GM06990 (cell line): ENCODE results near the gene TGFBRAP1.
A peak's percentile ranks its signal among the peaks of the same experiment; 100 is the strongest.

ENCODE experiments used
- DNase-seq: peaks from one replicate; pipeline ENCODE4 v3.0.0-alpha.2; 2011; ENCODE audit not compliant: insufficient read length; ENCODE audit errors: extremely low read depth
- H3K27me3 ChIP-seq: replicated peaks from 2 replicates; pipeline ENCODE4 v1.6.0; 2011; ENCODE audit warnings: low read length; ENCODE audit not compliant: control insufficient read depth, insufficient read depth
- H3K36me3 ChIP-seq: 2 replicates; pipeline ENCODE4 v1.5.1; 2011; ENCODE audit warnings: low read length; ENCODE audit not compliant: control insufficient read depth, insufficient read depth
- H3K4me3 ChIP-seq: replicated peaks from 2 replicates; pipeline ENCODE4 v1.5.1; 2011; ENCODE audit warnings: low read depth, mild to moderate bottlenecking, control low read depth, low read length
- TF ChIP-seq, protein P1 (sequence below): IDR thresholded peaks from 2 replicates; pipeline ENCODE4 v1.5.1; 2011; ENCODE audit warnings: low read length, control low read depth, mild to moderate bottlenecking, inconsistent platforms; ENCODE audit not compliant: insufficient read depth, poor library complexity, severe bottlenecking

TGFBRAP1 gene

DNA sequence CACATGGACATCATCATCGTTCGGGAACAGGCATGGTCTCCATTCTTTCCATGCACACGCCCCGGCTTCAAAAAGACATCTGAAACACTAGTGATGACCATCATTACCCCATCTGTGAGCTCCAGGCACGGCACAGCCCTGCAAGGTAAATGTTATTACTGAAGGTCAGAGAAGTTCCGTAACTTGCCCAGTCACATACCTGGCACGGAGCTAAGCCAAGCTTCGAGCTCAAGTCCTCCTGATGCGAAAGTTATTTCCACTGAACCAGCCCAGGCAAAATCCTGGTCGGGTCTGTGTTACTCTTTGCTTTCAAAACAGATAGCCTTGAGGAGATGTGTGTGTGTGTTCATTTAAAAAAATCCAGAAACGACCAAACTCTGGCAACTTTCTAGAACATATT lies 46.5 kb upstream of the TGFBRAP1 start:
- no peak for DNase-seq
- no peaks in the 10 kb centered on the region for H3K27me3 ChIP-seq
- H3K4me3 ChIP-seq, result no peak overlapping the region
- TF ChIP-seq, protein P1, sequence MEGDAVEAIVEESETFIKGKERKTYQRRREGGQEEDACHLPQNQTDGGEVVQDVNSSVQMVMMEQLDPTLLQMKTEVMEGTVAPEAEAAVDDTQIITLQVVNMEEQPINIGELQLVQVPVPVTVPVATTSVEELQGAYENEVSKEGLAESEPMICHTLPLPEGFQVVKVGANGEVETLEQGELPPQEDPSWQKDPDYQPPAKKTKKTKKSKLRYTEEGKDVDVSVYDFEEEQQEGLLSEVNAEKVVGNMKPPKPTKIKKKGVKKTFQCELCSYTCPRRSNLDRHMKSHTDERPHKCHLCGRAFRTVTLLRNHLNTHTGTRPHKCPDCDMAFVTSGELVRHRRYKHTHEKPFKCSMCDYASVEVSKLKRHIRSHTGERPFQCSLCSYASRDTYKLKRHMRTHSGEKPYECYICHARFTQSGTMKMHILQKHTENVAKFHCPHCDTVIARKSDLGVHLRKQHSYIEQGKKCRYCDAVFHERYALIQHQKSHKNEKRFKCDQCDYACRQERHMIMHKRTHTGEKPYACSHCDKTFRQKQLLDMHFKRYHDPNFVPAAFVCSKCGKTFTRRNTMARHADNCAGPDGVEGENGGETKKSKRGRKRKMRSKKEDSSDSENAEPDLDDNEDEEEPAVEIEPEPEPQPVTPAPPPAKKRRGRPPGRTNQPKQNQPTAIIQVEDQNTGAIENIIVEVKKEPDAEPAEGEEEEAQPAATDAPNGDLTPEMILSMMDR, result no peak
- no peaks in the 10 kb centered on the region for H3K36me3 ChIP-seq

DNA sequence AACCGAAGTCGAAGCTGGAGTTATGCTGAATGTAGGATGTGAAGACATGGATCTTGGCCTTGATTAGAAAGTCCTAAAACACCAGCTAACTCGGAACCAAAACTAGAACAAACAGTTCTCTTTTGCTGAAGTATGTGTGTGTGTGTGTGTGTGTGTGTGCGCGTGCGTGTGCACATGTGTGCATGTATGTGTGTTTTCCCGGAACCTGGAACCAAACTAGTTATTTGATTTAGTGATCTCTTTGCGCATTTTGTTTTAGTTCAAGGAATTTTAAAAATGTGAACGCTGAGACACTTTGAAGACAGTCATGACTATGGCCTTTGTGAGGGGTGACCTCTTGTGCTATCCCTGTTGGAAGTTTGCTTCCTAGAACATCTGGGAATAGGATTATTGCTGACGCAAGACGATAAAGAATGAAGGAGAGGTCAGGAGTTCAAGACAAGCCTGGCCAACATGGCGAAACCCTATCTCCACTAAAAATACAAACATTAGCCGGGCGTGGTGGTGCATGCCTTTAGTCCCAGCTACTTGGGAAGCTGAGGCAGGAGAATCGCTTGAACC lies 45.5 kb upstream of the TGFBRAP1 start:
- DNase-seq, result no peak
- Histone ChIP-seq H3K36me3 (no peaks in the 10 kb centered on the region), H3K27me3 (no peaks in the 10 kb centered on the region), H3K4me3 (no peak overlapping the region)
- TF ChIP-seq, protein P1, result no peak

DNA sequence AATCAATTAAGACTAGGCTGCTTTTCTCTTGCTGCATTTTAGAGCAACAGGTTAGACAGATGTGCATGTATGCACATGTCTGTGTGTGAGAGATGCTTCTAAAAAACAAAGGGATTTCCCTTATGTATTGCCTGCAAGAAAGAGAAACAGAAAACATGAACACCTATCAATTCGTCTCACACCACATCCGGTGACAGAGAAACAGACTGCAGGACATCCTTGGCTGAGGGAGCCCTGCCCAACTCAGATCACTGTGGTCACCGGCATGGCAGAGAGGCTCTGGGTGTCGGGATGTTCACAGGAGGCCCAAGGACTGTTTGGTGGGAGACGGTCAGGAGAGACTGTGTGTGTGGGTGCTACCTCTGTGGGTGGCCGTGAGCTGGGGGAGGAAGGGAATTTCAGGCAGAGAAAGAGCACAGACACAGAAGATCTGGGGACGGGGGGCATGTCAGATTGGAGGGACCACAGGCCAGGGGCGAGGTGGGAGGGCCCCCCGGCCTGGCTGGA lies 44.4 kb upstream of the TGFBRAP1 start:
- peak overlapping the region; percentile 56 for H3K4me3 ChIP-seq
- no peaks in the 10 kb centered on the region for H3K27me3 ChIP-seq
- DNase-seq, result peak; percentile 37
- TF ChIP-seq, protein P1, result no peak
- H3K36me3 ChIP-seq, result no peaks in the 10 kb centered on the region

DNA sequence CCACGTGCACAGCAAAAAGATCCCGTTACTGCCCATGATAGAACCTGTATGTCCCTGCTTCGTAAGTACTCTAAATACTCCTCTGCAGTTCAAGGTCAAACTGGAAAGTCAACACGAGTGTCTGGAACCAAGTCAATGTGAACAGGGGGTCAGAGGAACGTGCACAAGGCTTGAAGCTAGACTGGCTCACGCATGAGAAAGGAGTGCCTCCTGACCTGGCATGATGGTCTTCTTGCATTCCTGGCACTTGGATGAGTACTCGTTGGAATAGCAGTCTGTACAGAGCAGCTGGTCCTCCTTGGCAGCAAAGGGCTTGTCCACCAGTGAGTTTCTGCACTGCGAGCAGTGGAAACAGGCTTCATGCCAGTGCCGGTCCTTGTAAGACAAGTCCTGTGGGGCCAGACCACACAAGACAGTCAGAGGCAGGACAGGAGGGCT lies 43.8 kb upstream of the TGFBRAP1 start:
- TF ChIP-seq, protein P1, result no peak
- Histone ChIP-seq H3K4me3 (peak overlapping the region; percentile 41), H3K27me3 (no peaks in the 10 kb centered on the region), H3K36me3 (no peaks in the 10 kb centered on the region)
- DNase-seq, result no peak

DNA sequence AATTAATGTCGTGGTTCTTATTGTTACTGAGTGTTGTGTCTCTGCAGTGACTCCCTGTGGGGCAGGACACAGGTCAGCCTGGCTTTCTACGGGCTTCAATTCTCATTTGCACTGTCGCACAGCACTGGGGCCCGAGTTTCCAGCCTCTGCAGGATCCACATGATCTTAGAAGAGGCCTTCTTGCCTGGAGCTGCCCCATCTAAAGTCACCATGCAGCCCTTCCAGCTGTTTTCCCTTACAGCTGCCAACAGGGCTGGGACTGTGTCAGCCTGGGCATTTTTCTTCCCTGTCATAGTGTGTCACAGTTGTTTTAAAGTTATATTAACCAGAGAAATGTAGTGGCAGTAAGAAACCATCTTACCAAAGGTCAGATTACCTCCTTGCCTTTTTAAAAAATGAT lies 42.3 kb upstream of the TGFBRAP1 start:
- DNase-seq, result no peak
- H3K4me3 ChIP-seq, result no peak overlapping the region
- no peaks in the 10 kb centered on the region for H3K27me3 ChIP-seq
- no peaks in the 10 kb centered on the region for H3K36me3 ChIP-seq
- TF ChIP-seq, protein P1, result no peak

DNA sequence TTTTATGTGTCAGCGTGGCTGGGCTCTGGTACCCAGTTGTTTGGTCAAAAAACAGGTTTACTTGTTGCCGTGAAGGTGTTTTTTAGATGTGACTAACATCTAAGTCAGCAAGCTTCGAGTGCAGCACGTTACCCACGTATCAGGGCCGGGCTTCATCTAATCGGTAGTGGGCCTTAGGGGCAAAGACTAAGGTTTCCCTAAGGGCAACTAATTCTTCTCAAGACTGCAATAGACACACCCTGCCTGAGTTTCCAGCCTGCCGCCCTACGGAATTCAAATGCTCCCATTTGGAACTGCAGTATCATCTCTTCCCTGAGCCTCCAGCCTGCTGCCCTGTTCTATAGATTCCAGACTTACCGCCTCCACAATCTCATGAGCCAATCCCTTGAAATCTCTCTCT lies 41.6 kb upstream of the TGFBRAP1 start:
- TF ChIP-seq, protein P1, result no peak
- DNase-seq, result no peak
- H3K36me3 ChIP-seq, result no peaks in the 10 kb centered on the region; the same call in 1 of the 2 replicates
- no peak overlapping the region for H3K4me3 ChIP-seq
- H3K27me3 ChIP-seq, result no peaks in the 10 kb centered on the region
